ENCODE results near the gene ARG1. TPM values are rescaled to one million over a fixed set of nuclear protein-coding genes. Genes with fewer than 3 reads are reported as not detected.

The ARG1 gene
- total RNA-seq, 1 donor from 2014 or later, result 4.0 TPM

- H3K36me3 ChIP-seq, result peaks cover 100% of the 10 kb centered on the region
These were observed 29.8 kb downstream of the ARG1 start for GRCh38 chr6:131602781-131603312.

GRCh38 chr6:131613296-131613925 is 40.4 kb downstream of the ARG1 start:
- ATAC-seq (no peak), DNase-seq (no peak)
- no peak overlapping the region for H3K27ac ChIP-seq
- no peaks in the 10 kb centered on the region for H3K4me1 ChIP-seq
- no peaks in the 10 kb centered on the region for H3K9me3 ChIP-seq
- intact Hi-C loops (cut with DNase I), result no loop called here
- H3K27me3 ChIP-seq (ENCODE audit: low read depth), result no peaks in the 10 kb centered on the region
- H3K4me3 ChIP-seq, result no peak overlapping the region
- TF ChIP-seq CTCF (IDR thresholded peaks at IDR 0.05), result no peak
- peaks cover 100% of the 10 kb centered on the region for H3K36me3 ChIP-seq

More at GRCh38 chr6:131602781-131603312, 29.8 kb downstream of the ARG1 start:
- no peak for DNase-seq
- H3K4me1 ChIP-seq, result no peaks in the 10 kb centered on the region
- intact Hi-C loops (cut with DNase I), result no loop called here
- TF ChIP-seq CTCF (IDR thresholded peaks at IDR 0.05), result no peak
- ATAC-seq, result no peak
- no peaks in the 10 kb centered on the region for H3K27me3 ChIP-seq (ENCODE audit: low read depth)
- no peaks in the 10 kb centered on the region for H3K9me3 ChIP-seq
- no peak overlapping the region for H3K4me3 ChIP-seq
- H3K27ac ChIP-seq, result no peak overlapping the region

- no peaks in the 10 kb centered on the region for H3K27me3 ChIP-seq (ENCODE audit: low read depth)
- H3K27ac ChIP-seq, result no peak overlapping the region
- H3K4me1 ChIP-seq, result no peaks in the 10 kb centered on the region
- TF ChIP-seq CTCF (IDR thresholded peaks at IDR 0.05), result no peak
- no peaks in the 10 kb centered on the region for H3K9me3 ChIP-seq
- H3K4me3 ChIP-seq, result no peak overlapping the region
- H3K36me3 ChIP-seq, result peaks cover 100% of the 10 kb centered on the region
- intact Hi-C loops (cut with DNase I), result no loop called here
- no peak for ATAC-seq
- no peak for DNase-seq
These were observed 42.2 kb downstream of the ARG1 start for GRCh38 chr6:131615275-131615674.

GRCh38 chr6:131627724-131628682 is 55.0 kb downstream of the ARG1 start, which contains the start of gene MED23:
MED23 (minus strand) TSS chr6:131628242; CDS start chr6:131628049, 193 bp downstream.
- peak within 1 kb of the TSS; percentile 70 for H3K4me3 ChIP-seq
- ATAC-seq, result peak; percentile 99 to 100
- H3K36me3 ChIP-seq, result peaks cover 32% of the 10 kb centered on the region
- peak; percentile 96 for DNase-seq
- H3K4me1 ChIP-seq, result peaks cover 23% of the 10 kb centered on the region
- H3K27me3 ChIP-seq (ENCODE audit: low read depth), result no peaks in the 10 kb centered on the region
- intact Hi-C loops (cut with DNase I), result no loop called here
- TF ChIP-seq CTCF (IDR thresholded peaks at IDR 0.05), result peak; percentile 98
- no peaks in the 10 kb centered on the region for H3K9me3 ChIP-seq
- peak within 1 kb of the TSS; percentile 72 for H3K27ac ChIP-seq

- intact Hi-C loops (cut with DNase I), result no loop called here
- H3K36me3 ChIP-seq, result peaks cover 25% of the 10 kb centered on the region
- no peak for TF ChIP-seq CTCF (IDR thresholded peaks at IDR 0.05)
- H3K27me3 ChIP-seq (ENCODE audit: low read depth), result no peaks in the 10 kb centered on the region
- no peak for DNase-seq
- peaks cover 23% of the 10 kb centered on the region for H3K4me1 ChIP-seq
- peak overlapping the region; percentile 72 for H3K27ac ChIP-seq
- H3K4me3 ChIP-seq, result peak overlapping the region; percentile 70
- ATAC-seq, result no peak
- no peaks in the 10 kb centered on the region for H3K9me3 ChIP-seq
These were observed 55.7 kb downstream of the ARG1 start for GRCh38 chr6:131628726-131629125.

Measured in lower lobe of right lung (tissue), 2 donors.